ENCODE data around the gene OTUB2.
A peak's percentile ranks its signal among the peaks of the same experiment; 100 is the strongest.

The OTUB2 gene

GRCh38 chr14:94026173-94026888 is at the start of gene OTUB2:
TSS of gene OTUB2 (plus strand) at chr14:94026340. CDS start at chr14:94026538, 198 bp downstream.
- DNase-seq: peak; percentile 98

- peak; percentile 37 for DNase-seq
Measured at GRCh38 chr14:93976477-93977057, 49.6 kb upstream of the OTUB2 start, which contains the start of gene ASB2. TSS of gene ASB2 (minus strand) at chr14:93976570. CDS start at chr14:93964539, 12,031 bp downstream.

GRCh38 chr14:93977171-93977570 is 49.0 kb upstream of the OTUB2 start:
- no peak for DNase-seq

- DNase-seq: no peak
Measured at GRCh38 chr14:93977790-93978581, 48.2 kb upstream of the OTUB2 start.

- no peak for DNase-seq
Measured at GRCh38 chr14:93978735-93979134, 47.4 kb upstream of the OTUB2 start.

- DNase-seq: no peak
Measured at GRCh38 chr14:93980456-93981201, 45.5 kb upstream of the OTUB2 start.

- no peak for DNase-seq
Measured at GRCh38 chr14:93981316-93982229, 44.6 kb upstream of the OTUB2 start.

GRCh38 chr14:93982230-93983007 is 43.7 kb upstream of the OTUB2 start:
- DNase-seq: no peak

GRCh38 chr14:93984070-93984469 is 42.1 kb upstream of the OTUB2 start:
- DNase-seq: no peak

- DNase-seq: no peak
Measured at GRCh38 chr14:93984987-93985410, 41.1 kb upstream of the OTUB2 start.

- no peak for DNase-seq
Measured at GRCh38 chr14:93986955-93987354, 39.2 kb upstream of the OTUB2 start.

GRCh38 chr14:93987376-93987775 is 38.8 kb upstream of the OTUB2 start:
- DNase-seq: no peak

GRCh38 chr14:93987815-93988476 is 38.2 kb upstream of the OTUB2 start:
- DNase-seq: no peak

- peak; percentile 68 for DNase-seq
Measured at GRCh38 chr14:93989939-93990338, 36.2 kb upstream of the OTUB2 start.

GRCh38 chr14:93991212-93991611 is 34.9 kb upstream of the OTUB2 start:
- no peak for DNase-seq

GRCh38 chr14:93991649-93992048 is 34.5 kb upstream of the OTUB2 start:
- no peak for DNase-seq

GRCh38 chr14:93993382-93993781 is 32.8 kb upstream of the OTUB2 start:
- no peak for DNase-seq

GRCh38 chr14:93994919-93995682 is 31.0 kb upstream of the OTUB2 start:
- peak; percentile 54 for DNase-seq

GRCh38 chr14:93996130-93996695 is 29.9 kb upstream of the OTUB2 start:
- no peak for DNase-seq

All from suppressor macrophage treated with lipopolysaccharide for 4 hours (primary cell).